ENCODE measurements around the gene ZNF487. TPM values are rescaled to one million over a fixed set of nuclear protein-coding genes. Genes with fewer than 3 reads are reported as not detected.

The ZNF487 gene
- total and polyA plus RNA-seq, 2 donors (not counting 1 experiment from before 2014, with no cell fraction given), result 9.8 to 14.8 TPM

DNA sequence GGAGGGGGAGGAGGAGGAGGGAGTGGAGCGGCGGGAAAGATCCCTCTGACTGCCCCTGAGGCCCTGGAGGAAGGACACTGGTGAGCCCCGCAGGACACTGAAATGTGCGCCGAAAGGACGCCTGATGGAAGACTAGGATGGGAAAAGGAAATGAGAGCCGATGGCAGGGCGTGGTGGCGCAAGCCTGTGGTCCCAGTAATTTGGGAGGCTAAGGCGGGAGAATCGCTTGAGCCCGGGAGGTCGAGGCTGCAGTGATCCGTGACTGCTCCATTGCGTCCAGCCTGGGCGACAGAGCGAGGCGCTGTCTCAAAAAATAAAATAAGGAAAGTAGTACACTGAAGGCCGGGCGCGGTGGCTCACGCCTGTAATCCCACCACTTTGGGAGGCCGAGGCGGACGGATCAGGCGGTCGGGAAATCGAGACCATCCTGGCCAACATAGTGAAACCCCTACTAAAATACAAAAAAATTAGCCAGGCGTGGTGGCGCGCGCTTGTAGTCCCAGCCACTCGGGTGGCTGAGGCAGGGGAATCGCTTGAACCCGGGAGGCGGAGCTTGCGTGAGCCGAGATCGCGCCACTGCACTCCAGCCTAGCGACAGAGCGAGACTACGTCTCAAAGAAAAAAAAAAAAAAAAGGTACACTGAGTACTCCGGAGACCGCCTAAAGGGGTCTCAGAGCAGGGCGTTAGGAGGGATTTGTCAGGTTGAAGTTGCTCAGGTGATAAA, 27.4 kb upstream of the ZNF487 start:
- no peaks in the 10 kb centered on the region for H3K36me3 ChIP-seq (replicated peaks in 1 of 2; ENCODE audit: control extremely low read depth in 1 of 2, control insufficient read depth in 1 of 2, extremely low read depth in 1 of 2, insufficient read depth in 2 of 2, low read length in 1 of 2)
- peak overlapping the region; percentile 67 for H2AFZ ChIP-seq (ENCODE audit: insufficient read depth, low read depth, low read length, poor library complexity, severe bottlenecking)
- H3K79me2 ChIP-seq (ENCODE audit: control insufficient read depth, insufficient read depth, low read length), result peaks cover 61% of the 10 kb centered on the region
- TF ChIP-seq EZH2 (IDR thresholded peaks at IDR 0.05; ENCODE audit: borderline replicate concordance, insufficient read depth, low read depth, low read length, poor library complexity, severe bottlenecking), result no peak
- TF ChIP-seq, protein P1, sequence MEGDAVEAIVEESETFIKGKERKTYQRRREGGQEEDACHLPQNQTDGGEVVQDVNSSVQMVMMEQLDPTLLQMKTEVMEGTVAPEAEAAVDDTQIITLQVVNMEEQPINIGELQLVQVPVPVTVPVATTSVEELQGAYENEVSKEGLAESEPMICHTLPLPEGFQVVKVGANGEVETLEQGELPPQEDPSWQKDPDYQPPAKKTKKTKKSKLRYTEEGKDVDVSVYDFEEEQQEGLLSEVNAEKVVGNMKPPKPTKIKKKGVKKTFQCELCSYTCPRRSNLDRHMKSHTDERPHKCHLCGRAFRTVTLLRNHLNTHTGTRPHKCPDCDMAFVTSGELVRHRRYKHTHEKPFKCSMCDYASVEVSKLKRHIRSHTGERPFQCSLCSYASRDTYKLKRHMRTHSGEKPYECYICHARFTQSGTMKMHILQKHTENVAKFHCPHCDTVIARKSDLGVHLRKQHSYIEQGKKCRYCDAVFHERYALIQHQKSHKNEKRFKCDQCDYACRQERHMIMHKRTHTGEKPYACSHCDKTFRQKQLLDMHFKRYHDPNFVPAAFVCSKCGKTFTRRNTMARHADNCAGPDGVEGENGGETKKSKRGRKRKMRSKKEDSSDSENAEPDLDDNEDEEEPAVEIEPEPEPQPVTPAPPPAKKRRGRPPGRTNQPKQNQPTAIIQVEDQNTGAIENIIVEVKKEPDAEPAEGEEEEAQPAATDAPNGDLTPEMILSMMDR (IDR thresholded peaks at IDR 0.05), result no peak
- peaks cover 36% of the 10 kb centered on the region for H4K20me1 ChIP-seq (ENCODE audit: control insufficient read depth, insufficient read depth, low read length, poor library complexity, severe bottlenecking)
- H3K9me3 Mint-ChIP-seq (ENCODE audit: insufficient read depth), result no peaks in the 10 kb centered on the region
- DNase-seq (peak; percentile 69), ATAC-seq (ENCODE audit: low read depth) (peak; percentile 0)
- H3K27me3 Mint-ChIP-seq, result no peaks in the 10 kb centered on the region
- peak overlapping the region; percentile 100 for H3K4me2 ChIP-seq (replicated peaks; ENCODE audit: low read depth, low read length, poor library complexity, severe bottlenecking)
- intact Hi-C loops (cut with micrococcal nuclease), result loop anchor here (1.0 to 5.0 kb wide), 8 partner anchors 11 to 857 kb away; partner anchors contain the start of genes BMS1, CSGALNACT2, ZNF32 and ZNF33B
- H3K4me3 Mint-ChIP-seq, result peak overlapping the region; percentile 98
- peaks cover 20% of the 10 kb centered on the region for H3K4me1 Mint-ChIP-seq
- whole genome bisulfite sequencing (ENCODE audit: insufficient coverage), result 1% methylated on average over 41 of the region's 46 CpGs
- peak overlapping the region; percentile 98 for H3K27ac Mint-ChIP-seq
- peak overlapping the region; percentile 99 for H3K9ac ChIP-seq (ENCODE audit: low read length)
- ChIA-PET POLR2A (interaction anchor here (0.6 to 3.0 kb wide), 12 partner anchors 8 to 208 kb away, joined by 3 to 19 read pairs (median 8); partner anchors contain the start of gene ZNF487), CTCF (interaction anchor here (0.6 to 1.9 kb wide), 5 partner anchors 9 to 269 kb away, joined by 4 to 13 read pairs (median 6); partner anchors contain the start of gene ZNF487)
- H3K9me3 ChIP-seq (ENCODE audit: control extremely low read depth in 1 of 3, control insufficient read depth in 2 of 3, insufficient read depth in 1 of 3, low read length in 2 of 3), result no peaks in the 10 kb centered on the region
- peak overlapping the region; percentile 79 to 92 (median 83) for H3K4me3 ChIP-seq (ENCODE audit: control extremely low read depth in 1 of 5, extremely low read depth in 1 of 5, insufficient read depth in 1 of 5, low read depth in 2 of 5, low read length in 4 of 5)
- peak overlapping the region; percentile 100 for H3K27ac ChIP-seq (ENCODE audit: low read length in 2 of 2)
- H3K27me3 ChIP-seq (replicated peaks in 1 of 4; ENCODE audit: control extremely low read depth in 1 of 4, control insufficient read depth in 3 of 4, insufficient read depth in 4 of 4, low read length in 3 of 4), result no peaks in the 10 kb centered on the region
- peaks cover 21 to 37% of the 10 kb centered on the region in 2 donors for H3K4me1 ChIP-seq (ENCODE audit: control insufficient read depth in 2 of 2, insufficient read depth in 2 of 2, low read length in 2 of 2)

DNA sequence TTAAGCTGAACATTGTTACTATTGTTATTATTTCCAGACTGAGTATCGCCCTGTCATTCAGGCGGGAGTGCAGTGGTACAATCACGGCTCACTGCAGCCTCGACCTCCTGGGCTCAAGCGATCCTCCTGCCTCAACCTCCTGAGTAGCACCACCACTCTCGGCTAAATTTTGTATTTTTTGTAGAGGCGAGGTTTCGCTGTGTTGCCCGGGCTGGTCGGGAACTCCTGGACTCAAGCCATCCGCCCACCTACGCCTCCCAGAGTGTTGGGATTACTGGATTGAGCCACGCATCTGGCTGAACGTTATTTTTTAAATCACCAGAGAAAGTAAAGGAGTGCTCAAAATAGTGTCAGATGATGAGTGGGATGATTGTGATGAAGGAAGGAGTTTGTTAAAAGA, 26.6 kb upstream of the ZNF487 start:
- WGBS (ENCODE audit: insufficient coverage), result 93% methylated on average over 13 of the region's 14 CpGs
- Mint-ChIP-seq H3K4me3 (peak overlapping the region; percentile 98), H3K27me3 (no peaks in the 10 kb centered on the region), H3K27ac (peak overlapping the region; percentile 98), H3K9me3 (ENCODE audit: insufficient read depth) (no peaks in the 10 kb centered on the region), H3K4me1 (peaks cover 16% of the 10 kb centered on the region)
- DNase-seq, result no peak
- Histone ChIP-seq H3K36me3 (replicated peaks in 1 of 2; ENCODE audit: control extremely low read depth in 1 of 2, control insufficient read depth in 1 of 2, extremely low read depth in 1 of 2, insufficient read depth in 2 of 2, low read length in 1 of 2) (no peaks in the 10 kb centered on the region), H4K20me1 (ENCODE audit: control insufficient read depth, insufficient read depth, low read length, poor library complexity, severe bottlenecking) (peaks cover 29% of the 10 kb centered on the region), H3K27ac (ENCODE audit: low read length in 2 of 2) (peak overlapping the region; percentile 100), H3K9me3 (ENCODE audit: control extremely low read depth in 1 of 3, control insufficient read depth in 2 of 3, insufficient read depth in 1 of 3, low read length in 2 of 3) (no peaks in the 10 kb centered on the region), H3K27me3 (replicated peaks in 1 of 4; ENCODE audit: control extremely low read depth in 1 of 4, control insufficient read depth in 3 of 4, insufficient read depth in 4 of 4, low read length in 3 of 4) (no peaks in the 10 kb centered on the region), H3K4me1 (ENCODE audit: control insufficient read depth in 2 of 2, insufficient read depth in 2 of 2, low read length in 2 of 2) (peaks cover 15 to 30% of the 10 kb centered on the region in 2 donors), H3K4me3 (ENCODE audit: control extremely low read depth in 1 of 5, extremely low read depth in 1 of 5, insufficient read depth in 1 of 5, low read depth in 2 of 5, low read length in 4 of 5) (peak overlapping the region in 1 of 5 experiments; percentile 79), H2AFZ (ENCODE audit: insufficient read depth, low read depth, low read length, poor library complexity, severe bottlenecking) (no peak overlapping the region), H3K4me2 (replicated peaks; ENCODE audit: low read depth, low read length, poor library complexity, severe bottlenecking) (peak overlapping the region; percentile 100), H3K9ac (ENCODE audit: low read length) (no peak overlapping the region), H3K79me2 (ENCODE audit: control insufficient read depth, insufficient read depth, low read length) (peaks cover 55% of the 10 kb centered on the region)
- CTCF ChIA-PET, result interaction anchor here (1.1 to 1.9 kb wide), 5 partner anchors 9 to 47 kb away, joined by 4 to 13 read pairs (median 6); partner anchors contain the start of gene ZNF487
- no peak for ATAC-seq (ENCODE audit: low read depth)
- TF ChIP-seq EZH2 (IDR thresholded peaks at IDR 0.05; ENCODE audit: borderline replicate concordance, insufficient read depth, low read depth, low read length, poor library complexity, severe bottlenecking), result no peak
- TF ChIP-seq, protein P1 (IDR thresholded peaks at IDR 0.05), result no peak
- intact Hi-C loops (cut with micrococcal nuclease), result no loop called here
- POLR2A ChIA-PET, result interaction anchor here (0.8 to 3.0 kb wide), 4 partner anchors 10 to 27 kb away, joined by 4 to 19 read pairs (median 5); partner anchors contain the start of gene ZNF487

Measured in B cell (primary cell).